MCF 10A (cell line): ENCODE data around the gene GALNT10. TPM values are rescaled to one million over a fixed set of nuclear protein-coding genes. Genes with fewer than 3 reads are reported as not detected.

ENCODE experiments used
- BruUV-seq: library from RNA; stranded (reverse); fragments of 400-500 nt; replicated peaks from 2 replicates; lab custom pipeline; 2021; lab: Mats Ljungman, UMichigan
- CTCF ChIA-PET: fragments of 300-600 bp; sonication (Branson Sonifier 250); formaldehyde crosslinking; extraction: SDS; loops from one replicate; lab custom pipeline; 2021; ENCODE audit warnings: antibody characterized with exemption, inconsistent platforms; lab: Yijun Ruan, JAX
- POLR2A ChIA-PET: fragments of 300-600, 350-650 bp; sonication (Branson Sonifier 250); formaldehyde crosslinking; extraction: SDS; loops from one replicate; lab custom pipeline; 2020; ENCODE audit warnings: antibody characterized with exemption, inconsistent platforms; lab: Yijun Ruan, JAX
- DNase-seq: peaks from one replicate; pipeline ENCODE4 v3.0.0-alpha.2; 2018; ENCODE audit not compliant: unreplicated experiment
- H3K27ac Mint-ChIP-seq: one replicate; pipeline ENCODE4 v1.8.0; 2022; ENCODE audit warnings: mild to moderate bottlenecking, low read depth, mixed read lengths; ENCODE audit not compliant: unreplicated experiment
- H3K27me3 Mint-ChIP-seq: one replicate; pipeline ENCODE4 v1.8.0; 2022; ENCODE audit warnings: mixed read lengths; ENCODE audit not compliant: insufficient read depth, unreplicated experiment
- H3K36me3 Mint-ChIP-seq: one replicate; pipeline ENCODE4 v1.8.0; 2022; ENCODE audit warnings: mild to moderate bottlenecking, moderate library complexity, mixed read lengths; ENCODE audit not compliant: insufficient read depth, unreplicated experiment
- H3K4me1 Mint-ChIP-seq: one replicate; pipeline ENCODE4 v1.8.0; 2022; ENCODE audit warnings: mixed read lengths; ENCODE audit not compliant: insufficient read depth, unreplicated experiment
- H3K4me3 Mint-ChIP-seq: one replicate; pipeline ENCODE4 v1.8.0; 2022; ENCODE audit warnings: mild to moderate bottlenecking, moderate library complexity, mixed read lengths; ENCODE audit not compliant: unreplicated experiment
- H3K9me3 Mint-ChIP-seq: one replicate; pipeline ENCODE4 v1.8.0; 2022; ENCODE audit warnings: mixed read lengths; ENCODE audit not compliant: unreplicated experiment
- intact Hi-C: fragments of 100-400 bp; cut with micrococcal nuclease; formaldehyde crosslinking; loops from 2 replicates; pipeline ENCODE4 v1.14.1; 2022
- total RNA-seq: library from RNA; stranded (reverse); gene quantifications from 2 replicates; pipeline ENCODE4 v1.2.3, GENCODE V29; 2022
- TF ChIP-seq, protein P1 (sequence below): fragments of 200-600 bp; IDR thresholded peaks from one replicate; pipeline ENCODE4 v1.8.0; 2022; ENCODE audit warnings: antibody characterized with exemption, mild to moderate bottlenecking; ENCODE audit not compliant: unreplicated experiment

The GALNT10 gene
- total RNA-seq, 1 experiment from 2014 or later, result 57.4 TPM

DNA sequence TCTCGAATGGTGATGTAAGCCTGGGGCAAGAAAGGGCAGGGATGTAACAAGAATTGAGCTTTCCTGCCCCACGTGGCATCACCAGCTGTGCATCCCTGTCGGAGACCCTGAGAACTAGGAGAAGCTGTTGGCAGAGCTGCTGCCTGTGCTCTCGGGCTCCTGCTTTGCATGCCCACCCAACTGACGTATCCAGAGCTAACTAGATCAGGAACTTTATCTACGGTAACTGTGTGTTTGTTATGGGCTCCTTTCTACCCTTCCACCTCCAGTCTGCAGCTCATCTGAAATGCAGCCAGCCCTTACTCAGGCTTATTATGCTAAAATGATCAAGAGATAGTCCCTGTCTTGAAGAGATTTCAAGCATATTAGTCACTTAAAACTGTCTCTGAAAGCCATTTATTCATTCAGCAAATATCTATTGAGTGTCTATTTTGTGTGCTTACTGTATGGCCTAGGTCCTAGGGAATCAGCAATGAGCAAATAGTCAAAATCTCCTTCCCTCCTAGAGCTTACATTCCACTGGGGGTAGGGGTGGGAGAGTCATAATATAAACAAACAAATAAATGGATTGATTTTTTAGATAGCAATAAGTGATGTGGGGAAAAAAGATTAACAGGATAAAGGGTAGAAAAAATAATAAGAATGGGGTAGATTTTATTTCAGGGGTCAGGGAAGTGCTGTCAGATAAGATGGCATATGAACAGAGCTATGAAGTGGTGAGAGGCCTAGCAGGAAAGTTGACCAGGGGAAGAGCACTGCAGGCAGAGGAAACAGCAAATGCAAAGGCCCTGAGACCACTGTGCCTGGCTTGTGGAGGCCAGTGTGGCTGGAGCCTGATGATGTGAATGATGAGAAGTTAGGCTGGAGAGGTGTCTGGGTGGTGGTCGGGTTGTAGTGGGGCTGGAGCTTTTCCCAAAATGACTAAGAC lies 118.2 kb downstream of the GALNT10 start:
- H3K4me1 Mint-ChIP-seq, result peaks cover 26% of the 10 kb centered on the region
- intact Hi-C loops, result loop anchor here (5.0 kb wide), 1 partner anchor 86 kb away; no protein-coding TSS in a partner anchor
- H3K36me3 Mint-ChIP-seq, result no peaks in the 10 kb centered on the region
- no peaks in the 10 kb centered on the region for H3K27me3 Mint-ChIP-seq
- TF ChIP-seq, protein P1, sequence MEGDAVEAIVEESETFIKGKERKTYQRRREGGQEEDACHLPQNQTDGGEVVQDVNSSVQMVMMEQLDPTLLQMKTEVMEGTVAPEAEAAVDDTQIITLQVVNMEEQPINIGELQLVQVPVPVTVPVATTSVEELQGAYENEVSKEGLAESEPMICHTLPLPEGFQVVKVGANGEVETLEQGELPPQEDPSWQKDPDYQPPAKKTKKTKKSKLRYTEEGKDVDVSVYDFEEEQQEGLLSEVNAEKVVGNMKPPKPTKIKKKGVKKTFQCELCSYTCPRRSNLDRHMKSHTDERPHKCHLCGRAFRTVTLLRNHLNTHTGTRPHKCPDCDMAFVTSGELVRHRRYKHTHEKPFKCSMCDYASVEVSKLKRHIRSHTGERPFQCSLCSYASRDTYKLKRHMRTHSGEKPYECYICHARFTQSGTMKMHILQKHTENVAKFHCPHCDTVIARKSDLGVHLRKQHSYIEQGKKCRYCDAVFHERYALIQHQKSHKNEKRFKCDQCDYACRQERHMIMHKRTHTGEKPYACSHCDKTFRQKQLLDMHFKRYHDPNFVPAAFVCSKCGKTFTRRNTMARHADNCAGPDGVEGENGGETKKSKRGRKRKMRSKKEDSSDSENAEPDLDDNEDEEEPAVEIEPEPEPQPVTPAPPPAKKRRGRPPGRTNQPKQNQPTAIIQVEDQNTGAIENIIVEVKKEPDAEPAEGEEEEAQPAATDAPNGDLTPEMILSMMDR, result no peak
- H3K4me3 Mint-ChIP-seq, result no peak overlapping the region
- CTCF ChIA-PET, result interaction anchor here (0.7 to 1.3 kb wide), 4 partner anchors 12 to 647 kb away, joined by 4 to 5 read pairs (median 4); no protein-coding TSS in a partner anchor
- H3K27ac Mint-ChIP-seq, result peak overlapping the region; percentile 0
- no TSS peak for BruUV-seq
- no peak for DNase-seq
- POLR2A ChIA-PET, result interaction anchor here (0.6 to 0.9 kb wide), 4 partner anchors 14 to 269 kb away, joined by 3 to 4 read pairs (median 3); no protein-coding TSS in a partner anchor
- H3K9me3 Mint-ChIP-seq, result peaks cover 23% of the 10 kb centered on the region

- Mint-ChIP-seq H3K4me3 (no peak overlapping the region), H3K4me1 (peaks cover 26% of the 10 kb centered on the region), H3K36me3 (no peaks in the 10 kb centered on the region), H3K27ac (peak overlapping the region; percentile 0), H3K27me3 (no peaks in the 10 kb centered on the region), H3K9me3 (peaks cover 17% of the 10 kb centered on the region)
- BruUV-seq, result no TSS peak
- peak; percentile 62 for DNase-seq
- CTCF ChIA-PET, result interaction anchor here (1.2 to 1.3 kb wide), 3 partner anchors 29 to 237 kb away, joined by 3 to 5 read pairs (median 4); no protein-coding TSS in a partner anchor
- POLR2A ChIA-PET, result interaction anchor here (0.6 kb wide), 1 partner anchor 269 kb away, joined by 3 read pairs; no protein-coding TSS in a partner anchor
- intact Hi-C loops, result loop anchor here (5.0 kb wide), 1 partner anchor 87 kb away; no protein-coding TSS in a partner anchor
- TF ChIP-seq, protein P1, result no peak
Measured at GRCh38 chr5:154309371-154309745, 118.8 kb downstream of the GALNT10 start.

GRCh38 chr5:154309805-154310204 lies 119.3 kb downstream of the GALNT10 start:
- H3K9me3 Mint-ChIP-seq, result peaks cover 12% of the 10 kb centered on the region
- POLR2A ChIA-PET, result no interaction called here
- H3K4me3 Mint-ChIP-seq, result no peak overlapping the region
- peaks cover 26% of the 10 kb centered on the region for H3K4me1 Mint-ChIP-seq
- H3K27me3 Mint-ChIP-seq, result no peaks in the 10 kb centered on the region
- DNase-seq, result peak; percentile 78
- TF ChIP-seq, protein P1, result no peak
- BruUV-seq, result no TSS peak
- CTCF ChIA-PET, result interaction anchor here (0.7 to 1.2 kb wide), 3 partner anchors 29 to 237 kb away, joined by 3 to 5 read pairs (median 3); no protein-coding TSS in a partner anchor
- intact Hi-C loops, result loop anchor here (5.0 kb wide), 1 partner anchor 88 kb away; no protein-coding TSS in a partner anchor
- H3K36me3 Mint-ChIP-seq, result no peaks in the 10 kb centered on the region
- H3K27ac Mint-ChIP-seq, result peak overlapping the region; percentile 0

GRCh38 chr5:154311362-154311761 lies 120.8 kb downstream of the GALNT10 start:
- TF ChIP-seq, protein P1, result no peak
- no peaks in the 10 kb centered on the region for H3K36me3 Mint-ChIP-seq
- no peak overlapping the region for H3K27ac Mint-ChIP-seq
- BruUV-seq, result no TSS peak
- CTCF ChIA-PET, result interaction anchor here (0.7 to 1.5 kb wide), 3 partner anchors 33 to 155 kb away, joined by 4 to 6 read pairs (median 4); no protein-coding TSS in a partner anchor
- H3K4me3 Mint-ChIP-seq, result no peak overlapping the region
- no peaks in the 10 kb centered on the region for H3K27me3 Mint-ChIP-seq
- H3K4me1 Mint-ChIP-seq, result peaks cover 26% of the 10 kb centered on the region
- DNase-seq, result peak; percentile 94
- intact Hi-C loops, result no loop called here
- peaks cover 2% of the 10 kb centered on the region for H3K9me3 Mint-ChIP-seq
- POLR2A ChIA-PET, result no interaction called here
